Measurements from ENCODE around the gene AQP5. TPM values are rescaled to one million over a fixed set of nuclear protein-coding genes. Genes with fewer than 3 reads are reported as not detected.
A peak's percentile ranks its signal among the peaks of the same experiment; 100 is the strongest.

AQP5 gene
- total RNA-seq, 2 experiments from 2014 or later, result not detected

GRCh38 chr12:49942512-49942893, 19.2 kb upstream of the AQP5 start:
- intact Hi-C loops (cut with micrococcal nuclease), result no loop called here
- Mint-ChIP-seq H3K27ac (no peak overlapping the region), H3K4me1 (ENCODE audit: low read depth) (peaks cover 25% of the 10 kb centered on the region), H3K36me3 (ENCODE audit: low read depth) (no peaks in the 10 kb centered on the region), H3K4me3 (no peak overlapping the region), H3K27me3 (no peaks in the 10 kb centered on the region), H3K9me3 (no peaks in the 10 kb centered on the region)
- ATAC-seq, result no peak
- TF ChIP-seq CTCF (IDR thresholded peaks at IDR 0.05), result no peak
- POLR2A ChIA-PET, result interaction anchor here (0.6 to 0.9 kb wide), 2 partner anchors 20 to 24 kb away, joined by 3 to 5 read pairs; no protein-coding TSS in a partner anchor
- DNase-seq, result no peak
- CTCF ChIA-PET, result interaction anchor here (0.8 to 3.4 kb wide), 4 partner anchors 24 to 164 kb away, joined by 3 to 18 read pairs (median 3); no protein-coding TSS in a partner anchor

- DNase-seq (no peak), ATAC-seq (no peak)
- intact Hi-C loops (cut with micrococcal nuclease), result no loop called here
- H3K4me3 Mint-ChIP-seq, result no peak overlapping the region
- TF ChIP-seq CTCF (IDR thresholded peaks at IDR 0.05), result no peak
- H3K27ac Mint-ChIP-seq, result no peak overlapping the region
- no peaks in the 10 kb centered on the region for H3K27me3 Mint-ChIP-seq
- POLR2A ChIA-PET, result interaction anchor here (0.6 to 0.9 kb wide), 2 partner anchors 20 to 24 kb away, joined by 3 to 5 read pairs; no protein-coding TSS in a partner anchor
- no peaks in the 10 kb centered on the region for H3K36me3 Mint-ChIP-seq (ENCODE audit: low read depth)
- no peaks in the 10 kb centered on the region for H3K9me3 Mint-ChIP-seq
- peaks cover 25% of the 10 kb centered on the region for H3K4me1 Mint-ChIP-seq (ENCODE audit: low read depth)
- CTCF ChIA-PET, result interaction anchor here (0.9 to 3.4 kb wide), 4 partner anchors 24 to 202 kb away, joined by 3 to 18 read pairs (median 4); partner anchors contain the start of gene TMBIM6
These were observed 18.6 kb upstream of the AQP5 start for GRCh38 chr12:49942921-49943624.

GRCh38 chr12:49943625-49943960, 18.1 kb upstream of the AQP5 start:
- POLR2A ChIA-PET, result no interaction called here
- ATAC-seq (no peak), DNase-seq (no peak)
- H3K4me3 Mint-ChIP-seq, result no peak overlapping the region
- no peak overlapping the region for H3K27ac Mint-ChIP-seq
- intact Hi-C loops (cut with micrococcal nuclease), result no loop called here
- CTCF ChIA-PET, result interaction anchor here (0.9 to 3.4 kb wide), 2 partner anchors 23 to 202 kb away, joined by 5 to 18 read pairs; partner anchors contain the start of gene TMBIM6
- TF ChIP-seq CTCF (IDR thresholded peaks at IDR 0.05), result no peak
- H3K27me3 Mint-ChIP-seq, result no peaks in the 10 kb centered on the region
- H3K36me3 Mint-ChIP-seq (ENCODE audit: low read depth), result no peaks in the 10 kb centered on the region
- no peaks in the 10 kb centered on the region for H3K9me3 Mint-ChIP-seq
- peaks cover 25% of the 10 kb centered on the region for H3K4me1 Mint-ChIP-seq (ENCODE audit: low read depth)

- TF ChIP-seq CTCF (IDR thresholded peaks at IDR 0.05), result no peak
- CTCF ChIA-PET, result interaction anchor here (0.9 to 3.4 kb wide), 2 partner anchors 23 to 203 kb away, joined by 5 to 18 read pairs; partner anchors contain the start of gene TMBIM6
- ATAC-seq, result no peak
- POLR2A ChIA-PET, result no interaction called here
- no peak for DNase-seq
- Mint-ChIP-seq H3K4me1 (ENCODE audit: low read depth) (peaks cover 25% of the 10 kb centered on the region), H3K9me3 (no peaks in the 10 kb centered on the region), H3K4me3 (no peak overlapping the region), H3K27me3 (no peaks in the 10 kb centered on the region), H3K27ac (no peak overlapping the region), H3K36me3 (ENCODE audit: low read depth) (no peaks in the 10 kb centered on the region)
- intact Hi-C loops (cut with micrococcal nuclease), result no loop called here
These were observed 17.6 kb upstream of the AQP5 start for GRCh38 chr12:49944046-49944445.

- CTCF ChIA-PET, result interaction anchor here (0.9 to 6.3 kb wide), 20 partner anchors 8 to 322 kb away, joined by 3 to 128 read pairs (median 10); partner anchors contain the start of genes AQP5, PRPF40B and TMBIM6
- no peak for ATAC-seq
- Mint-ChIP-seq H3K4me3 (peak overlapping the region; percentile 76), H3K4me1 (ENCODE audit: low read depth) (peaks cover 25% of the 10 kb centered on the region), H3K27me3 (no peaks in the 10 kb centered on the region), H3K36me3 (ENCODE audit: low read depth) (no peaks in the 10 kb centered on the region), H3K9me3 (no peaks in the 10 kb centered on the region), H3K27ac (peak overlapping the region; percentile 91)
- POLR2A ChIA-PET, result no interaction called here
- no peak for DNase-seq
- TF ChIP-seq CTCF (IDR thresholded peaks at IDR 0.05), result no peak
- intact Hi-C loops (cut with micrococcal nuclease), result no loop called here
These were observed 17.0 kb upstream of the AQP5 start for GRCh38 chr12:49944718-49945117.
